ENCODE data around the gene CDPF1.

CDPF1 gene

GRCh38 chr22:46195487-46196165, 54.5 kb downstream of the CDPF1 start:
- no peak for TF ChIP-seq CTCF (IDR thresholded peaks at IDR 0.05; ENCODE audit: low read depth, low read length, missing control alignments)
- H3K4me3 ChIP-seq (ENCODE audit: low read depth, low read length), result no peak overlapping the region
- no peak for DNase-seq (ENCODE audit: low read depth)
